Frontal cortex (tissue), 4 donors: ENCODE measurements around the gene PGAP6. TPM values are rescaled to one million over a fixed set of nuclear protein-coding genes. Genes with fewer than 3 reads are reported as not detected.
"Not testable (repeated sequence)": the region's sequence is repeated elsewhere in the genome, so short reads cannot be mapped to it uniquely, and the experiment has no call there.

Source experiments
- DNase-seq, 2 donors: peaks; one replicate each; pipeline ENCODE4 v3.0.0; 2012; ENCODE audit warnings: low spot score in 2 of 2
- FAIRE-seq: peaks from 2 replicates; lab custom pipeline; 2012; peaks lifted over from hg19 to GRCh38; lab: Jason Lieb, UNC
- total RNA-seq: library from RNA; depleted of rRNA; stranded (reverse); fragments of >200 nt; gene quantifications from one replicate; pipeline ENCODE4 v1.2.3, GENCODE V29; 2014
- donor health status: control.
- donor health status: control.
- donor health status: control.

The PGAP6 gene
- total RNA-seq, 1 donor from 2014 or later = 18.8 TPM

DNA sequence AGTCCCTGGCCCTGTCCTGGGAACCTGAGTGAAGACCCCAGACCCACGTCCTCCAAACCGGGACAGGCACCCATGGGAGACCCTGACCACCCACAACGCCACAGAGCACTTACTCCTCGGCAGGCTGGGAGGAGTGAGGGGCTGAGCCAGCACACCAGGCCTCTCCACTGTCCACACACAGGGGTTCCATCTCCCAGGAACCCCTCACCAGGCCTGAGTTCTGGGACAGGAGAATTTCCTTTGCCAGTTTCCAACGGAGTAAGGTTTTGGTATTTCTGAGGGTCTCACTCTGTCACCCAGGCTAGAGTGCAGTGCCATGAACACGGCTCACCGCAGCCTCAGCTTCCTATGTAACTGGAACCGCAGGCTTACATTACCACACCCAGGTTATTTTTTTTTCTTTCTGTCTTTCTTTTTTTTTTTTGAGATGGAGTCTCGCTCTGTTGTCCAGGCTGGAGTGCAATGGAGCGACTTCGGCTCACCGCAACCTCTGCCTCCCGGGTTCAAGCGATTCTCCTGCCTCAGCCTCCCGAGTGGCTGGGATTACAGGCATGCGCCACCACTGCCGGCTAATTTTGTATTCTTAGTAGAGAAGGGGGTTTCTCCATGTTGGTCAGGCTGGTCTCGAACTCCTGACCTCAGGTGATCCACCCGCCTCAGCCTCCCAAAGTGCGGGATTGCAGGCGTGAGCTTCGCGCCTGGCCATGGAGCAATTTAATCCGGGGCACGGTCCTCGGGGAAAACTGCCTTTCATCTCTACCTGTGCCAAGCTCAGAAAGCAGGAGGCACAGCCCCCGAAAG lies 1.6 kb downstream of the PGAP6 start:
- FAIRE-seq = no peak
- no peak for DNase-seq

DNA sequence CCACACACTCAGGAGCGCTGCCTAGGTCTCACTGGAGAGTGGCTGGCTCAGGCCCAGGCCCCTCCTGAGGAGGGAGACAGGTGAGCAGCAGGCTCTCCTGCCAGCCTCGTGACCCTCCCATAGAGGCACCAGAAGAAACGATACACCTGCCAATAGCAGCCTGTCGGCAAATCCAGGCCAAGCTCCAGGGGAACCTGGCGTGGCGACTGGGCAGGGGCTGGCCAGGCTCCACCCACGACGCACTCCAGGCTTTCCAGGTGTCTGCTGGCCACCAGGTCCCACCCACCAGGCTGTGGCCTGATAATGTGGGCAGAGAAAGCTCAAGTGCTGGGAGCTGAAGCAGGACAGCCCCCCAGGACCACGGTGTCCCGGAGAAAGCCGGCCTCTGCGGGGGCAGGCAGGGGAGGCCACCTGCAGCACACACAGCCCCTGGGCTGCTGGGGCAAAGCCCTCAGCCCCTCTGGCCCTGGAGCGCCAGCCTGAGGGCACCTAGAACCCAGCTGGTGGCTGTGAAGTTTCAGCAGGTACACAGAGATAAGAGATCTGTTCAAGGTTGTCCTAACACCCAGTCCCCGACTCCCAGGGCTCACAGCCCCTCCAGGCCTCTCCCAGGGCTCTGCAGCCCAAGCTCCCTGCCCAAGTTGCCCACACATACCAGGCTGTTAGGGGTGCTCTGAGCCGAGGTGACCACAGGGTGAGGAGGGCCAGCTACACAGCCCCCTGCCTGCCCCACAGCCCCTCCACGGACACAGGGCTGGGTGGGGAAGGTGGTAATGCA lies 2.4 kb downstream of the PGAP6 start:
- DNase-seq = no peak
- no peak for FAIRE-seq

DNA sequence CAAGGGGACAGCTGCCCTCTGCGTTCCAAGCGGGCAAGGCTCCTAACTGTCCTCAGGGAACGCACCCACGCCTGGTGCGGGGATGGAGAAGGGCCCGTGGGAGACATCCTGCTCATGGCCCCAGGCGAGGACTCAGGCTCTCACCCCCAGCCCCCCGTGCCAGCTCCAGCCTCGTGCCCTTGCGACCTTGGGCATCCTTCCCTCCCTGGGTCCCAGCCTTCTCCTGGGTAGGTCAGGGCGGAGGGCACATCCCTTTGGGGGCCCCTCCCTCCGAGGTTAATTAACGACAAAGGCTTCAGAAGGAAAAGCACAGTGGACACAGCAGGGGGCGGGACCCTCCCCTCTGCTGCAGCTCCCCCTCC lies 3.0 kb downstream of the PGAP6 start:
- DNase-seq = no peak
- FAIRE-seq = no peak

DNA sequence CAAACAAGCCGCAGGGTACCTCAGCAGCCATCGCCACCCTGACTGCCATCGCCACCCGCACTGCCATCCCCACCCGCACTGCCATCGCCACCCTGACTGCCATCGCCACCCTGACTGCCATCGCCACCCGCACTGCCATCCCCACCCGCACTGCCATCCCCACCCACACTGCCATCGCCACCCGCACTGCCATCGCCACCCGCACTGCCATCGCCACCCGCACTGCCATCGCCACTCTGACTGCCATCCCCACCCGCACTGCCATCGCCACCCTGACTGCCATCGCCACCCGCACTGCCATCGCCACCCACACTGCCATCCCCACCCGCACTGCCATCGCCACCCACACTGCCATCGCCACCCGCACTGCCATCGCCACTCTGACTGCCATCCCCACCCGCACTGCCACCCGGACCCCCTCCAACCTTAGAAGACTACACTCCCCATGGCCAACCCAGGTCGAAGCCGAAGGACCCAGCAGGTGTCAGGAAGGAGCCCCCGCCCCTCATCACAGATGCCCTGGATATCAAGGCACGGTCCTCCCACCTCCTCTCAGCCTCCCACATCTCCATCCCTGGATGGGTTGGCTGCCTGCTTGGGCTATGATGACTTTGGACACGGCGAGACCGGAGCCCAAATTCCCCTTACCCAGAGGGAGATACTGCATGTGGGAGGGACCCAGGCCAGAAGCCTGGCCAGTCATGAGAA lies 3.5 kb downstream of the PGAP6 start:
- FAIRE-seq, DNase-seq: not testable (repeated sequence)

DNA sequence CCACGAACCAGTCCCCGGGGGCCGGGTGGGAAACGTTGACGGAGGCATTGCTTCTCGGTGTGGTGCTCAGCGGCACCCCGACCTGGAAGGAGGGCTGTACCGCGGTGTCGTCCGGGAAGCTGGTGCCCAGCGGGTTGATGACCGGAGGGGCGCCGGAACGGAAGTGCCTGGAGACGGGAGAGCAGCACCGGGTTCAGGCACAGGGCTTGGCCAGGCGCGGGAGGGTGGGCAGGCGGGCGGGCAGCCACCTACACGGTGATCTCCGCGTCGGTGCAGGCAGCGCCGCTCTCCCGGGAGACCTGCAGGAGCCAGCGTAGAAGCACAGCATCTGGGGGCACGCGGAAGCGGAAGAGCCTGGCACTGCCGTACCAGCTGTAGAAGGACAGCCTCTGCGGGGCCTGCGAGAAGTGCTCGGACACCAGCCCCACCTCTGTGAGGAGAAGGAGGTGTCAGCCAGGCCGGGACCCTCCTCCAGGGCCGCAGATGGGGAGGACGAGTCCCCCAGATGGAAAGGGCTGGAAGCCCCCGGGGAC lies 4.3 kb downstream of the PGAP6 start:
- DNase-seq = no peak
- FAIRE-seq = no peak

DNA sequence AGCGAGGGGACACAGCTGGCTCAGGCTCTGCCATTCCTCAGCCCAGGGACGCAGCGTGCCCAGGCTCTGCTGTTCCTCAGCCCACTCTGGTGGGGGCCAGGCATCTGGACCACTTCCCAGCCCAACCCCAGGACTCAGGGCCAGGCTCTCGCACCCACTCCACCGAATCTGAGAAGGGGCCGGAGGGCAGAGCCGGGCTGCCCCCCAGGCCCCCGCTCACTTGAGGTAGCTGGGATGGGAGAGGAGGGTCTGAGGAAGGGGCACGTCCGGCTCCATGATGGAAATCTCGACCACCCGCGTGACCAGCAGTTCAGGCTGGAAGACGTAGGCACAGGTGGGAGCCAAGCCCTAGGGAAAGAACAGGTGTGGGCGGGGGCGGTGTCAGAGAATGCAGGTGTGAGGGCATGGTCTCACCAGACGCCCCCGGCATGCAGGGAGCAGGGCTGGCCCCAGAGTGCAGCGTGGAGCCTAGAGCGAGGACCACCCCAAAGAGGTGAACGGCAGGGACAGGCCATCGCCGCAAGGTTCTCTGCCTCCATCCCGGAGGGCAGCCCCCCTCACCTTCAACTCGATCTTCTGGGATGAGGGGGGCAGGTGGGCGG lies 4.9 kb downstream of the PGAP6 start:
- FAIRE-seq = no peak
- DNase-seq = no peak

DNA sequence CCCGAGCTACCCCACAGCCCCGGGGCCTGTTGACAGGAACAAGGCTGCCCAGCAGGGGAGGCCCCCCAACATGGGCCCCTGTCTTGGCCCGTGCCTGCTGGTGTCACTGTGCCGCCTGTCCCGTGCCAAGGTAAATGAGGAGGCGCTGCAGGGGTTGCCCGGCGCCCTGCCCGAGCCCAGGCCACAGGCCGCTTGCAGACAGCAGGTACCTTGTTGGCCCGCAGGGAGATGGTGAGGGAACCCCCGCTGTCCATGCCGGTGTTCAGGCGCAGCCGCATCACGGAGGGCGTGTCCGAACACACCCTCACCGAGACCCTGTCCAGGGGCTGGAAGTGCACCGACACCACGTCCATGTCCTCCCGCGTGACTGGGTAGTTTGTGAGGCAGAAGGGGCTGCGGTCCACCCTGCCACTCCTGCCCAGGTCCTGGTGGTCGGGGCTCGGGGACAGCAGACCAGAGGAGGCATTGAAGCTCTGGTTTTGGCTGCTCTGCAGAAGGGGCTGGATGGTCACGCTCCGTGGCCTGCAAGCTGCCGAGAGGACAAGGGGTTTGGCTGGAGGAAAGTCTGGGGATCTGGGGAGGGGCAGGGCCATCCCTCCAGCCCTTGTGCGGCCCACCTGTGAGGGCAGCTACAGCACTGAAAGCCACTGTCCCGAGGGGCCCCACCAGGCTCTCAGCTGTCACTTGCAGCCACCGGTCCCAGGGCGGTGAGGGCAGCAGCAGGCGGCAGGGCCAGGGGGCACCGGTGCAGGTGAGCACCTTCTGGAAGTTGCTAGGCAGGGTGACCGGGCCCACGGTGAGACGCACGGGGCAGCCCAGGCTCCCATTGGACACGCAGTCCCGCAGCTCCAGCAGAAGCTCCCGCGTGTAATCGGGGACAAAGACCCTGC lies 5.6 kb downstream of the PGAP6 start:
- no peak for DNase-seq
- no peak for FAIRE-seq

DNA sequence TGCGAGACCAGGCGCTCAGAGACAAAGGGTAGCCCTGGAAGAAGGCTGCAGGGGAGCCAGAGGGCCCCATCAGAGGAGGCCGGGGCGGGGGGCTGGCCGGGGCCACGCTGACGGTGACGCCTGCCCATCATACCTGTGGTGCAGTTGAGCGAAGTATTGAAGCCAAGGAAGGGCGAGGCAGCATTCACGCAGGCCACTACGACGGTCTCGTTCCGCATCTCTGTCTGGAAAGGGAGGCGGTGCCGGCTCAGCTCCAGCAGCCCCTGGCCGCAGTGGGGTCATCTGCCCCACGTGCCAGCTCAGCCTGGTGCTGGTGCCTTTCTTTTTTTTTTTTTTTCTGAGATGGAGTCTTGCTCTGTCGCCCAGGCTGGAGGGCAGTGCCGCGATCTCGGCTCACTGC lies 6.6 kb downstream of the PGAP6 start:
- DNase-seq = no peak
- FAIRE-seq = no peak

DNA sequence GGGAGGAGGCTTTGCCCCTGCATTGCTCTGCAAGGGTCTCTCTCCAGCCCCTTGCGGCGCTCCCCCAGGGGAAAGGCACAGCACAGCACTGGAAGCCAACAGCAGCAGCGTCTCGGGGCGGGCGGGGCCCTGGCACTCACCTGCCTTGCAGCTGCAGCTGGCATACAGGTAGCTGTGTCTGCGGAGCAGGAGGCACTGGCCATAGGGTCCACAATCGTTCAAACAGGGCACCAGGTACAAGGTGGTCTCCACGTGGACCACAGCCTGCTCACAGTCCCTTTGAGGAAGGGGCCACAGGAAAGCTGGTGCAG lies 7.2 kb downstream of the PGAP6 start:
- DNase-seq (no peak), FAIRE-seq (no peak)

DNA sequence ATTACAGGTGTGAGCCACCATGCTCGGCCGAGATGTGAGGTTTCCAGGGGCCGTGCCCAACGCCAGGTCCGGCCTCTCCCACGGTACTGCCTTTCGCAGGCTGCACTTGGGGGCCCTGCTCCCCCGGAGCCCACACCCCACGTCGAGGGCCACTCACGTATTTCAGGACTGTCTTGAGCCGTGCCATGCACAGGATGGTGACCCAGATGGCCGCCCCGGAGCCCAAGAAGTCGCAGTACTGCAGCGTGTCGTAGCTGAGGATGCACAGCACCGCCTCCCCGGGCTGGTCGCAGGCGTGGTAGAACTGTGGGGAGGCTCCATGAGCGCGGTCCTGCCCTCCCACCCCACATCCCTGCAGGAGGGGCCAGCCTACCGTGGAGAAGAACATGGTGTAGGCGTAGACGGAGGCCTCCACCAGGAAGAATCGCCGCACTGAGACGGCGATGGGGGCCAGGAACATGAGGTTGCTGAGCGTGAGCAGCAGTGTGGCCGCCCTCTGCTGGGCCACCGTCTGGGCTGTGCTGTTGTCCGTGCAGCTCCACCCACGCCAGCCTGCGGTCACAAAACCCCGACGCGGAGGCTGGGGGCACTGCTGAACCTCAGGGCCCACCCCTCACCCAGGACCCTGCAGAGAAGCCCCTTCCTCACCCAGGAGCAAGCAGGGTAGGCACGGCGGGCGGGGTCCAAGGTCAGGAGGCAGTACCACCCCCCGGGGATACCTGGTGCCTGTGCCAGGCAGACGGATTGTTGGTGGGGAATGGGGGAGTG lies 7.7 kb downstream of the PGAP6 start:
- no peak for DNase-seq
- FAIRE-seq = no peak

DNA sequence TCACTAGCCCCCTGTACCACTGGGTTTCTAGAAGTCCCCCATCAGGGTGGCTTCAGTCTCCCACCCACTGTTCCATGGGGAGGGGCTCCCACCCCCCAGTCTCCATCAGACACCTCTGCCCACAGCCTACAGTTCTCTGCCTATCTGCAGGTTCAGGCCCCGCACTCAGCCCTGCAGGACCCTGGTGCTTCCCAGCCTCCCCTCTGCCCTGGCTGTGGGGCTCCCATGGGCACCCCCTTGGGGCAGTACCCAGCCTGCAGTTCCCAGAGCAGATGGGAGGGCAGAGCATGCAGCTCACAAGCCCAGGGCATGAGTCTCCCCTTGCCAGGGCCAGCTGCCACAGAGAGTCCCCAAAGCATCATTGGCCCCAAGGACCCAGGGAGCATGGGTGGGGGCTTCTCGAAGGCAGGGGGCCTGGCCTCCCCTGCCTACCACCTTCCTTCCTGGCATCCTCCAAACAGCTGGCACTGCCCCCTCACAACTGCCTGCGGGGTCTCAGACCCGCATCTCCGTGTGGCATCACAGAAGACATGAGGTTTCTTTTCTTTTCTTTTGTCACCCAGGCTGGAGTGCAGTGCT lies 8.7 kb downstream of the PGAP6 start:
- DNase-seq (no peak), FAIRE-seq (no peak)

DNA sequence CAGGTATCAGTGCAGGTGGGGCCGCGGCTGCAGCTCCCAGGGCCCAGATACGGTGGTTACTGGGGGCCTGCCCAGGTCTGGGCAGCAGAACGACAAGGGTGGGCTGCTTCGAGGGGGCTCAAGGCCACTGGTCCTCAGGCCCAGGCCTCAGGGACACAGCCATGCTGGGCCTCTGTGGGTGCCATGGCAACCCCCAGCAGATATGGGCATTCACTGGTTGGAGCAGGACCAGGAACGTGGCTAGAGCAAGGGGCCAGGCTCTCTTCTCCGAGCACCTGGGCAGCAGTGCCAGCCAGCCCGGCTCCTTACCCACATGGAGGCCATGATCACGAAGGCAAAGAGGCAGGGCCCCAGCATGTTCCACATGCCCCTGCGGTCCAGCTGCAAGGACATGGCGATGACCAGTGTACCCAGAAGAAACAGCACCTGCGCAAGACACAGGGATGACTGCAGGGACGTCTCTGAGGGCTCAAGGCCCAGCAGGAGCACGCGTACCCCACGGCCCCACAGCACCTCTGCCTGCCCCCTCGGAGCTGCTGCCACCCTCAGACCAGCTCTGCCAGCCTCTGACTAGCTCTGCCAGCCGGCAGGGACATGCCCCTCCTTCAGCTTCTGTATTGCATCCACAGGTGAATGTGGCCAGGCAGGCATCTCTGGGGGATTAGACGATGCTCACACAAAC lies 9.3 kb downstream of the PGAP6 start:
- FAIRE-seq (no peak), DNase-seq (no peak)

DNA sequence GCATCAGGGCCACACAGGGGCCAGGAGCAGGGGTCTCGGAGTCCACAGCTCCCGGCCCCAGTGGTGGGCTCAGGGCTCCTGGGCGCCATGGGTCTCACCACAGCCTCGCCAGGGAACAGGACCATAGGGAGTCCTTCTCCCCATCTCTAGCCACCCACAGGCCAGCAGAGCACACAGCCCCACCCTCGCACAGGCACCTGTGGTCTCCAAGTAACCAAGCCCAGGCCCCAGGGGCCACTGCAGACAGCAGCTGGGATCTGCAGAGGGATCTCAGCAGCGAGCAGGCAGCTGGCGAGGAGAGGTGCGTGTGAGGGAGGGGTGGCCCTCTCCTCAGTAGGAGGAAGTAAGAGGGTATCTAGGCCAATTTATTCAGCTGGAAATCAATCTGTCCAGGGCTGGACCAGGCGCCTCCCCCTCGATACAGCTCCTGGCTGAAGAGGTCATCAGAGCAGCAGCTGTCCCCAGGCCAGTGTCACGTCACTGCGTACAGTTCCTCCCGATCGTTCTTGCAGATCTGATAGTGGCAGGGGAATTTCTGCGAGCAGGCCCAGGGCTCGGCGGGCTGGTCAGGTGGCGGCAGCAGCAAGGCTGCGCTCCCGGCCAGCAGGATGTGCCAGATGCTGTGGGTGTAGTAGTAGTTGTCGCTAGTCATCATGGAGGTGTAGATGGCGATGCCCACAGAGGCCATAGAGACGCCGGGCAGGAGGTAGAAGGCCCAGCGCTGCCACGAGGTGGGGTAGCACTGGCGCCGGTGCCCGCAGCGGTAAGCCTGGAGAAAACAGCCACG lies 10.1 kb downstream of the PGAP6 start:
- no peak for DNase-seq

DNA sequence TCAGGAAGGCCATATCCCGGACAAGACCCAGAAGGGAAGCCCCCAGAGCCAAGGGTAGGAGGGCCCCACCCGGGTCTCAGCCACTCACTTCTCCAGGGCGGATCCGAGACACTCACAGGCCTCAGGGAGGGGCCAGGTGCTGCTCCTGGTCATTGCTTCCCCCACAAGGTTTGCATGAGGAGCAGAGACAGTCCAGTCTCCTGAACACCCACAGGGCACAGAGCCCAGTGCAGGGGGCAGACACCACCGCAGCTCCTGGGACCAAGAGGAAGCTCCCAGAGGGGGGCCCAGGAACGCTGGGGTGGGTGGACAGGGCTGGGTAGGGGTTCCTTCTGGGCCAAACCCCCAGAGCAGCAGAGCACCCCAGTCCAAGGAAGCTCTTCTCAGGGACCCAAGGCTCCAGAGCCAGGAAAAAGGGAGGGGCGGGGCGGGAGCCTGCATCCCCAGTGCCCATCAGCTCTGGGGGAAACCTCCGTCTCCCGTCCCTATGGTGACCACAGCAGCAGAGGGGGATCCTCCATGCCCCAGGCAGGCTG lies 10.7 kb downstream of the PGAP6 start:
- FAIRE-seq (no peak), DNase-seq (no peak)

More for the DNA sequence above, 10.1 kb downstream of the PGAP6 start:
- no peak for FAIRE-seq

DNA sequence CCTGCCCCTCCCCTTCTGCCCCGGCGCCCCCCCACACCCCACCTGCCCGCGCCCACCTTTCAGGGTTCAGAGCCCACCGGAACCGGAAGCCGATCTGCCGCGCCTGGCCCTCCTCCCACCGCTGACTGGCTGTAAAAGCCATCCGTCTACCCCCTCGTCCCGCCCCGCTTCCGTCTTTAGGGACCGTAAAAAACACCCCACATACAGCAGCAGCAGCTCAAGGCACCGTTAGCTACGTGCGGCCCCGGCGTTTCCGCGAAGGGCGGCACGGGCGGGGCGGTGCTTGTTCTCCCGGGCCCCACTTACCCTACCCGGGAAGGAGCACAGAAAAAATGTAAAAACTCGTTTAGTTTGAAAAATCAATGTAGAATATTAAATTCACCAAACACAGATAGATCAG lies 11.3 kb downstream of the PGAP6 start, which contains the start of gene MRPL28:
Gene MRPL28, minus strand, starts transcription at position 96 of the 400 bp plus-strand sequence. CDS start 320 bp downstream, outside the sequence.
- FAIRE-seq = peak; percentile 82
- DNase-seq = peak; percentile 98 to 99

DNA sequence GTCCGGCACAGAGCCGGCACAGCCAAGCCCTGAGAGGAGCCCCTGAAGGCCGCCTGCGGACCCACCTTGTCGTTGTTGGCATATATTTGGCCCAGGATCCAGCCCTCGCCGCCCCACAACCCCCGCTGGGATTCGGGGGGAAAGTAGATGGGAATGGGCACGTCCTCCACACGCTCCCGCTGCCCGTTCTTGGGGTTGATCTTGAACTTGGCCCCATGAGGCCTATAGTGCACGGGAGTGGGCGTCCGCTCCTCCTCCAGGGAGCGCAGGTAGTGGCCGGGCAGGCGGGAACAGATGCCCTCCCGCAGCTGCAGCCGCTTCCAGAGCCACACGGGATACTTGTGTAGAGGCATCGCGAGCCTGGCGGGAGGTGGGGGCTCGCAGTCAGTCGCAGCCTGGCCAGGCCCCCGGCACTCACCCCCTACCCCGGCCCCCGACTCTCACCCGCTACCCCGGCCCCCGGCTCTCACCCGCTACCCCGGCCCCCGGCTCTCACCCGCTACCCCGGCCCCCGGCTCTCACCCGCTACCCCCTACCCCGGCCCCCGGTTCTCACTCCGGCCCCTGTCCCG lies 11.8 kb downstream of the PGAP6 start:
- FAIRE-seq = no peak
- DNase-seq = peak in 1 of 2 donors; percentile 56
